Measurements from ENCODE around the gene TMEM231. TPM values are rescaled to one million over a fixed set of nuclear protein-coding genes. Genes with fewer than 3 reads are reported as not detected.
"Not testable (repeated sequence)": the region's sequence is repeated elsewhere in the genome, so short reads cannot be mapped to it uniquely, and the experiment has no call there.

The TMEM231 gene
- total RNA-seq, 5 donors from 2014 or later (not counting 1 experiment from before 2014, with no cell fraction given): 1.5 to 3.0 (median 2.1) TPM

GRCh38 chr16:75591927-75592326 lies 35.9 kb upstream of the TMEM231 start:
- H3K9me3 ChIP-seq; H3K4me3 Mint-ChIP-seq; H3K27me3 Mint-ChIP-seq; H3K9me3 Mint-ChIP-seq; DNase-seq; H3K27ac ChIP-seq (ENCODE audit: low read length); ATAC-seq (replicated peaks in 1 of 4); CTCF ChIA-PET; H3K27ac Mint-ChIP-seq; H3K4me1 Mint-ChIP-seq; H3K4me3 ChIP-seq (ENCODE audit: control insufficient read depth in 1 of 2, extremely low read depth in 1 of 2, low read length in 1 of 2); H3K27me3 ChIP-seq (replicated peaks in 1 of 2; ENCODE audit: control insufficient read depth in 2 of 2, extremely low read depth in 1 of 2, insufficient read depth in 2 of 2, low read length in 1 of 2); H3K4me1 ChIP-seq (ENCODE audit: control insufficient read depth in 1 of 2, extremely low read depth in 1 of 2, insufficient read depth in 2 of 2, low read length in 2 of 2): not testable (repeated sequence)
- H3K36me3 Mint-ChIP-seq: peaks cover 22% of the 10 kb centered on the region
- POLR2A ChIA-PET: interaction anchor here in 1 of 2 donors (0.7 kb wide), 1 partner anchor 27 kb away, joined by 3 read pairs; no protein-coding TSS in a partner anchor
- H3K36me3 ChIP-seq (ENCODE audit: control insufficient read depth in 2 of 2, extremely low read depth in 1 of 2, insufficient read depth in 1 of 2, low read length in 1 of 2): peaks cover under 1 to 17% of the 10 kb centered on the region in 2 donors
- WGBS (ENCODE audit: insufficient coverage): 95% methylated on average over 6 of the region's 9 CpGs

DNA sequence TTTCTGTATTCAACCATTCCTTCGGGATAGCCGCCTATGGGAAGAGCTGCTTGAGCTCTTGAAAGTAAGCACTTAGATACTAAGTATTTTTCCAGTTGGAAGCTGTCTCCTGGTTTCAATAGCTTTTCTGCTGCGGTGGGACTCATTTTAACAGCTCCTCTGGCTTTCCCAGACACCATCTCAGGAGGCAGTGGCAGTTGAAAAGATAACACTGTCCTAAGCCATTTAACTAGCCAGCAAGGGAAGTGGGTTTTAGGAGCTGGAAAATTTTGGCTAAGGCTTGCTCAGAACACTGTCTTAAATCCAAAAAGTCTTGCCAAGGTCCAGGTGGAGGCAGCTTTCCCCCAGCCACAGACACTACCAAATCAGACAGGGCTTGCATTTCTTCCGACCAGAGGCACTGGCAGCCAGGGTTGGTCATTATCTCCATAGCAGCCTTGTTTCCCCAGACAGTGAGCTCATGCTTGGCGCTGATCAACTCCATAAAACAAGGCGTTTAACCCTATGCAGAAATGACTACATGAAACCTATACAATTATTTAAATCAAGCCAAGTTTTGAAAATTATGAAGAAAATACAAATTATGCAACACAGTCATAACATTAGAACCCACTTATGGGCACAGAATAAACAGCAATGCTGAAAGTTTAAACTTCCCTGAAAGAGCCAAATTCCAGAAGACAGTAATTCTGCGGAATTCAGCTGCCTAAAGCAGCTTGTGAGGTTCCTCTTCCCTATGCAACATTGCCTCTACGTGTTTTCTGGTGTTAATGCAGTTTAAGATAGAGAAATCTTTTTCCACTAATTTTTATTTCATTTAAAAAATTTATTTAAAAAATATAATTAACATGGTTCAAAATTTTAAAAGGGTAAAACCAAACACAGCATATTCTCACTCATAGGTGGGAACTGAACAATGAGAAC lies 35.1 kb upstream of the TMEM231 start:
- Mint-ChIP-seq H3K4me3 (no peak overlapping the region), H3K4me1 (peaks cover 7% of the 10 kb centered on the region in 3 donors), H3K9me3 (no peaks in the 10 kb centered on the region), H3K36me3 (peaks cover 19% of the 10 kb centered on the region), H3K27ac (no peak overlapping the region), H3K27me3 (no peaks in the 10 kb centered on the region)
- Histone ChIP-seq H3K27me3 (replicated peaks in 1 of 2; ENCODE audit: control insufficient read depth in 2 of 2, extremely low read depth in 1 of 2, insufficient read depth in 2 of 2, low read length in 1 of 2) (no peaks in the 10 kb centered on the region), H3K36me3 (ENCODE audit: control insufficient read depth in 2 of 2, extremely low read depth in 1 of 2, insufficient read depth in 1 of 2, low read length in 1 of 2) (peaks cover 0 to 16% of the 10 kb centered on the region in 2 donors), H3K9me3 (no peaks in the 10 kb centered on the region), H3K4me1 (ENCODE audit: control insufficient read depth in 1 of 2, extremely low read depth in 1 of 2, insufficient read depth in 2 of 2, low read length in 2 of 2) (no peaks in the 10 kb centered on the region), H3K4me3 (ENCODE audit: control insufficient read depth in 1 of 2, extremely low read depth in 1 of 2, low read length in 1 of 2) (no peak overlapping the region), H3K27ac (ENCODE audit: low read length) (no peak overlapping the region)
- no peak for ATAC-seq (replicated peaks in 1 of 4)
- ChIA-PET POLR2A (no interaction called here), CTCF (interaction anchor here in 1 of 2 donors (0.6 kb wide), 2 partner anchors 22 to 74 kb away, joined by 3 read pairs; no protein-coding TSS in a partner anchor)
- WGBS (ENCODE audit: insufficient coverage): 93% methylated on average over 3 of the region's 8 CpGs
- DNase-seq: no peak

DNA sequence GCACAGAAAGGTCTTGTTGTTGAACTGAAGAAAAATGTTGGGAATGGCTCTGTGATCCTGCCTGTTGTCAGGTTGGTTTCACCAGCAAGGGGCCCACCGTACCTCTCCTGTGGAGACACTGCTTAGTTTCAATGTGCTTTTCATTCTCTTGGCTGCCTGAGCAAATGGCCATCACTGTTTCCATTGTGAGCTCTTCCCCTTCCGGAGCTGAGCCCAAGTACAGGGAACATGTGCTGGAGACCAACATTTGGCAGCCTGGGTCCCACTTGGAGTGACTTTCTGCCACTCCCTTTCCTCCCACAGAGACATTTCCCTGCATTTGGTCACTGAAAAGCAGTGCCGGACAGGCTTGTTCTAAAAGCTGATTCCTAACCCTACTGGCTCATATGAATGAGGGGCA lies 33.3 kb upstream of the TMEM231 start:
- DNase-seq: no peak
- H3K9me3 ChIP-seq: no peaks in the 10 kb centered on the region
- no peak for ATAC-seq (replicated peaks in 1 of 4)
- H3K27ac Mint-ChIP-seq: no peak overlapping the region
- peaks cover under 1 to 9% (median 3%) of the 10 kb centered on the region in 3 donors for H3K4me1 Mint-ChIP-seq
- ChIA-PET POLR2A (interaction anchor here in 1 of 2 donors (0.6 kb wide), 1 partner anchor 12 kb away, joined by 3 read pairs; no protein-coding TSS in a partner anchor), CTCF (no interaction called here)
- WGBS (ENCODE audit: insufficient coverage): 100% methylated on average over 3 of the region's 3 CpGs
- no peaks in the 10 kb centered on the region for H3K27me3 ChIP-seq (replicated peaks in 1 of 2; ENCODE audit: control insufficient read depth in 2 of 2, extremely low read depth in 1 of 2, insufficient read depth in 2 of 2, low read length in 1 of 2)
- H3K27ac ChIP-seq (ENCODE audit: low read length): no peak overlapping the region
- no peak overlapping the region for H3K4me3 Mint-ChIP-seq
- peaks cover 0 to 12% of the 10 kb centered on the region in 2 donors for H3K36me3 ChIP-seq (ENCODE audit: control insufficient read depth in 2 of 2, extremely low read depth in 1 of 2, insufficient read depth in 1 of 2, low read length in 1 of 2)
- H3K9me3 Mint-ChIP-seq: no peaks in the 10 kb centered on the region
- H3K36me3 Mint-ChIP-seq: peaks cover 16% of the 10 kb centered on the region
- H3K4me1 ChIP-seq (ENCODE audit: control insufficient read depth in 1 of 2, extremely low read depth in 1 of 2, insufficient read depth in 2 of 2, low read length in 2 of 2): no peaks in the 10 kb centered on the region
- H3K27me3 Mint-ChIP-seq: no peaks in the 10 kb centered on the region
- H3K4me3 ChIP-seq (ENCODE audit: control insufficient read depth in 1 of 2, extremely low read depth in 1 of 2, low read length in 1 of 2): no peak overlapping the region

- no peak overlapping the region for H3K4me3 Mint-ChIP-seq
- H3K27me3 Mint-ChIP-seq: no peaks in the 10 kb centered on the region
- POLR2A ChIA-PET: interaction anchor here in 1 of 2 donors (0.6 kb wide), 1 partner anchor 12 kb away, joined by 3 read pairs; no protein-coding TSS in a partner anchor
- 100% methylated on average over 1 of the region's 4 CpGs for WGBS (ENCODE audit: insufficient coverage)
- DNase-seq: no peak
- Histone ChIP-seq H3K9me3 (no peaks in the 10 kb centered on the region), H3K4me1 (ENCODE audit: control insufficient read depth in 1 of 2, extremely low read depth in 1 of 2, insufficient read depth in 2 of 2, low read length in 2 of 2) (no peaks in the 10 kb centered on the region), H3K27ac (ENCODE audit: low read length) (no peak overlapping the region), H3K4me3 (ENCODE audit: control insufficient read depth in 1 of 2, extremely low read depth in 1 of 2, low read length in 1 of 2) (no peak overlapping the region), H3K27me3 (replicated peaks in 1 of 2; ENCODE audit: control insufficient read depth in 2 of 2, extremely low read depth in 1 of 2, insufficient read depth in 2 of 2, low read length in 1 of 2) (no peaks in the 10 kb centered on the region), H3K36me3 (ENCODE audit: control insufficient read depth in 2 of 2, extremely low read depth in 1 of 2, insufficient read depth in 1 of 2, low read length in 1 of 2) (peaks cover 0 to 6% of the 10 kb centered on the region in 2 donors)
- no peak overlapping the region for H3K27ac Mint-ChIP-seq
- ATAC-seq (replicated peaks in 1 of 4): no peak
- H3K4me1 Mint-ChIP-seq: peaks cover 0 to 11% (median 5%) of the 10 kb centered on the region in 3 donors
- CTCF ChIA-PET: interaction anchor here in 1 of 2 donors (0.6 kb wide), 1 partner anchor 397 kb away, joined by 8 read pairs; no protein-coding TSS in a partner anchor
- peaks cover 12% of the 10 kb centered on the region for H3K36me3 Mint-ChIP-seq
- no peaks in the 10 kb centered on the region for H3K9me3 Mint-ChIP-seq
Observed at GRCh38 chr16:75588716-75589115, 32.7 kb upstream of the TMEM231 start.

- Histone ChIP-seq H3K4me3 (ENCODE audit: control insufficient read depth in 1 of 2, extremely low read depth in 1 of 2, low read length in 1 of 2) (no peak overlapping the region), H3K27me3 (replicated peaks in 1 of 2; ENCODE audit: control insufficient read depth in 2 of 2, extremely low read depth in 1 of 2, insufficient read depth in 2 of 2, low read length in 1 of 2) (no peaks in the 10 kb centered on the region), H3K27ac (ENCODE audit: low read length) (no peak overlapping the region), H3K36me3 (ENCODE audit: control insufficient read depth in 2 of 2, extremely low read depth in 1 of 2, insufficient read depth in 1 of 2, low read length in 1 of 2) (peaks cover 0 to 13% of the 10 kb centered on the region in 2 donors), H3K4me1 (ENCODE audit: control insufficient read depth in 1 of 2, extremely low read depth in 1 of 2, insufficient read depth in 2 of 2, low read length in 2 of 2) (no peaks in the 10 kb centered on the region), H3K9me3 (no peaks in the 10 kb centered on the region)
- Mint-ChIP-seq H3K4me3 (no peak overlapping the region), H3K9me3 (no peaks in the 10 kb centered on the region), H3K27me3 (no peaks in the 10 kb centered on the region), H3K27ac (peak overlapping the region; percentile 15 to 61), H3K4me1 (peaks cover 3 to 16% (median 5%) of the 10 kb centered on the region in 3 donors), H3K36me3 (peaks cover 8% of the 10 kb centered on the region)
- ATAC-seq (replicated peaks in 1 of 4): no peak
- 100% methylated on average over 1 of the region's 3 CpGs for WGBS (ENCODE audit: insufficient coverage)
- ChIA-PET POLR2A (interaction anchor here in 1 of 2 donors (0.7 kb wide), 1 partner anchor 64 kb away, joined by 5 read pairs; no protein-coding TSS in a partner anchor), CTCF (no interaction called here)
- DNase-seq: no peak
Observed at GRCh38 chr16:75584108-75584507, 28.1 kb upstream of the TMEM231 start.

GRCh38 chr16:75579281-75579834 lies 23.3 kb upstream of the TMEM231 start:
- peaks cover 34% of the 10 kb centered on the region for H3K36me3 Mint-ChIP-seq
- Histone ChIP-seq H3K4me1 (ENCODE audit: control insufficient read depth in 1 of 2, extremely low read depth in 1 of 2, insufficient read depth in 2 of 2, low read length in 2 of 2) (no peaks in the 10 kb centered on the region), H3K36me3 (ENCODE audit: control insufficient read depth in 2 of 2, extremely low read depth in 1 of 2, insufficient read depth in 1 of 2, low read length in 1 of 2) (peaks cover 4 to 51% of the 10 kb centered on the region in 2 donors), H3K9me3 (no peaks in the 10 kb centered on the region), H3K27ac (ENCODE audit: low read length) (no peak overlapping the region), H3K4me3 (ENCODE audit: control insufficient read depth in 1 of 2, extremely low read depth in 1 of 2, low read length in 1 of 2) (no peak overlapping the region), H3K27me3 (replicated peaks in 1 of 2; ENCODE audit: control insufficient read depth in 2 of 2, extremely low read depth in 1 of 2, insufficient read depth in 2 of 2, low read length in 1 of 2) (no peaks in the 10 kb centered on the region)
- H3K27ac Mint-ChIP-seq: peak overlapping the region in 1 of 2 donors; percentile 3
- peaks cover 3 to 20% (median 13%) of the 10 kb centered on the region in 3 donors for H3K4me1 Mint-ChIP-seq
- no peak overlapping the region for H3K4me3 Mint-ChIP-seq
- H3K27me3 Mint-ChIP-seq: no peaks in the 10 kb centered on the region
- 80% methylated on average over 6 of the region's 7 CpGs for WGBS (ENCODE audit: insufficient coverage)
- ChIA-PET POLR2A (interaction anchor here (0.5 to 1.0 kb wide), 4 partner anchors 15 to 26 kb away, joined by 3 to 5 read pairs (median 3); partner anchors contain the start of gene TMEM231 (in 1 of the 2)), CTCF (interaction anchor here in 1 of 2 donors (0.8 kb wide), 1 partner anchor 121 kb away, joined by 3 read pairs; no protein-coding TSS in a partner anchor)
- DNase-seq: no peak
- no peak for ATAC-seq (replicated peaks in 1 of 4)
- no peaks in the 10 kb centered on the region for H3K9me3 Mint-ChIP-seq
